NCI-H460 (cell line): ENCODE data around the gene FNDC3B. TPM values are rescaled to one million over a fixed set of nuclear protein-coding genes. Genes with fewer than 3 reads are reported as not detected.

Source experiments
- DNase-seq: peaks from one replicate; pipeline ENCODE4 v3.0.0-alpha.2; 2016; ENCODE audit warnings: low read depth; ENCODE audit errors: extremely low read depth
- total RNA-seq: library from RNA; depleted of rRNA; stranded (reverse); fragments of >200 nt; shearing (Covaris generic); gene quantifications from 2 replicates; pipeline ENCODE4 v1.2.3, GENCODE V29; 2014

Gene FNDC3B
- total RNA-seq, 1 experiment from 2014 or later = 51.4 TPM

- DNase-seq = no peak
Observed at GRCh38 chr3:172181932-172182586, 142.7 kb downstream of the FNDC3B start.

- no peak for DNase-seq
Observed at GRCh38 chr3:172182797-172183196, 143.4 kb downstream of the FNDC3B start.

- no peak for DNase-seq
Observed at GRCh38 chr3:172184106-172184822, 144.9 kb downstream of the FNDC3B start.

GRCh38 chr3:172185907-172186306, 146.5 kb downstream of the FNDC3B start:
- no peak for DNase-seq

- no peak for DNase-seq
Observed at GRCh38 chr3:172186607-172187006, 147.2 kb downstream of the FNDC3B start.

- DNase-seq = no peak
Observed at GRCh38 chr3:172187511-172187910, 148.1 kb downstream of the FNDC3B start.

GRCh38 chr3:172188511-172188910, 149.1 kb downstream of the FNDC3B start:
- DNase-seq = no peak

GRCh38 chr3:172189213-172189612, 149.8 kb downstream of the FNDC3B start:
- no peak for DNase-seq

GRCh38 chr3:172189987-172190603, 150.7 kb downstream of the FNDC3B start:
- no peak for DNase-seq

- DNase-seq = no peak
Observed at GRCh38 chr3:172190980-172191379, 151.6 kb downstream of the FNDC3B start.

- DNase-seq = no peak
Observed at GRCh38 chr3:172191629-172192028, 152.3 kb downstream of the FNDC3B start.

- no peak for DNase-seq
Observed at GRCh38 chr3:172192830-172193415, 153.5 kb downstream of the FNDC3B start.

- DNase-seq = no peak
Observed at GRCh38 chr3:172193436-172193835, 154.1 kb downstream of the FNDC3B start.

- DNase-seq = no peak
Observed at GRCh38 chr3:172194702-172195406, 155.5 kb downstream of the FNDC3B start.

GRCh38 chr3:172195407-172195754, 156.0 kb downstream of the FNDC3B start:
- DNase-seq = no peak

- DNase-seq = no peak
Observed at GRCh38 chr3:172197344-172197743, 158.0 kb downstream of the FNDC3B start.

- no peak for DNase-seq
Observed at GRCh38 chr3:172198428-172198827, 159.1 kb downstream of the FNDC3B start.

GRCh38 chr3:172199850-172200369, 160.5 kb downstream of the FNDC3B start:
- no peak for DNase-seq

GRCh38 chr3:172201136-172201869, 161.9 kb downstream of the FNDC3B start:
- DNase-seq = no peak

- DNase-seq = no peak
Observed at GRCh38 chr3:172201870-172202236, 162.5 kb downstream of the FNDC3B start.
